GM12878 (cell line): ENCODE results near the gene GPR108. TPM values are rescaled to one million over a fixed set of nuclear protein-coding genes. Genes with fewer than 3 reads are reported as not detected.

ENCODE experiments used
- ATAC-seq: fragments of 200-7000 bp; cut with Tn5 transposase; 3 replicates; pipeline ENCODE4 v1.9.1; 2020; ENCODE audit warnings: mild to moderate bottlenecking, moderate library complexity
- BruUV-seq: library from RNA; stranded (reverse); fragments of 400-500 nt; replicated peaks from 2 replicates; lab custom pipeline; 2021; lab: Mats Ljungman, UMichigan
- CTCF ChIA-PET: fragments of 300-600 bp; sonication (Branson Sonifier 250); formaldehyde crosslinking; extraction: SDS; loops from one replicate; lab custom pipeline; 2021; ENCODE audit warnings: inconsistent platforms; lab: Yijun Ruan, JAX
- POLR2A ChIA-PET: fragments of 350-600 bp; formaldehyde crosslinking; extraction: SDS; loops from one replicate; lab custom pipeline; 2021; ENCODE audit warnings: inconsistent platforms; lab: Charles Lee
- RAD21 ChIA-PET: fragments of 300-600 bp; sonication (Branson Sonifier 250); formaldehyde crosslinking; loops from one replicate; lab custom pipeline; 2023; ENCODE audit warnings: antibody characterized with exemption; ENCODE audit not compliant: unreplicated experiment; lab: Charles Lee
- SMC1A ChIA-PET: fragments of 300-600 bp; sonication (Branson Sonifier 250); formaldehyde crosslinking; loops from one replicate; lab custom pipeline; 2023; ENCODE audit not compliant: unreplicated experiment, uncharacterized antibody; lab: Charles Lee
- DNase-seq: peaks from one replicate; pipeline ENCODE4 v3.0.0-alpha.2; 2011; ENCODE audit warnings: low read depth, low spot score
- FAIRE-seq: peaks from 3 replicates; lab custom pipeline; 2011; peaks lifted over from hg19 to GRCh38; lab: Jason Lieb, UNC
- H2AFZ ChIP-seq: 2 replicates; pipeline ENCODE4 v1.6.0; 2011; ENCODE audit warnings: low read depth, low read length, control low read depth; ENCODE audit not compliant: control insufficient read depth
- H3K27ac ChIP-seq: 2 replicates; pipeline ENCODE4 v1.5.1; 2011; ENCODE audit warnings: control low read depth; ENCODE audit not compliant: control insufficient read depth, insufficient read depth
- H3K27me3 ChIP-seq, 2 experiments: replicated peaks in 1 of 2; 2 replicates each; pipeline versions ENCODE4 v1.6.0 to v1.6.1; 2011; ENCODE audit warnings: low read length in 1 of 2; ENCODE audit not compliant: control insufficient read depth in 2 of 2, insufficient read depth in 2 of 2
- H3K36me3 ChIP-seq, 2 experiments: 2 replicates each; pipeline ENCODE4 v1.5.1; 2011; ENCODE audit warnings: low read length in 1 of 2; ENCODE audit not compliant: control insufficient read depth in 2 of 2, insufficient read depth in 2 of 2
- H3K4me1 ChIP-seq: 2 replicates; pipeline ENCODE4 v1.6.1; 2011; ENCODE audit warnings: mild to moderate bottlenecking, low read length, moderate library complexity, mixed read lengths; ENCODE audit not compliant: control insufficient read depth, insufficient read depth
- H3K4me2 ChIP-seq: 2 replicates; pipeline ENCODE4 v1.6.0; 2011; ENCODE audit warnings: control low read depth; ENCODE audit not compliant: control insufficient read depth, insufficient read depth
- H3K4me3 ChIP-seq: fragments of 200-600 bp; sonication (generic); 2 replicates; pipeline ENCODE4 v1.5.1; 2016
- H3K79me2 ChIP-seq: 2 replicates; pipeline ENCODE4 v1.6.0; 2011; ENCODE audit warnings: low read length; ENCODE audit not compliant: control insufficient read depth, insufficient read depth
- H3K9ac ChIP-seq: 2 replicates; pipeline ENCODE4 v1.8.0; 2011; ENCODE audit warnings: low read length, control low read depth, mixed read lengths; ENCODE audit not compliant: control insufficient read depth, insufficient read depth
- H3K9me3 ChIP-seq: replicated peaks from 3 replicates; pipeline ENCODE4 v1.5.1; 2011; ENCODE audit warnings: mild to moderate bottlenecking, low read length; ENCODE audit not compliant: control insufficient read depth, insufficient read depth
- H4K20me1 ChIP-seq: 2 replicates; pipeline ENCODE4 v1.6.0; 2011; ENCODE audit not compliant: control insufficient read depth, insufficient read depth
- CBX5 ChIP-seq: sonication (generic); IDR thresholded peaks from 2 replicates; pipeline ENCODE4 v1.6.1; 2016; ENCODE audit warnings: low read depth, moderate library complexity, mild to moderate bottlenecking, inconsistent platforms
- IRF3 ChIP-seq: fragments of 450-650 bp; IDR thresholded peaks from 2 replicates; pipeline ENCODE4 v1.6.1; 2014; ENCODE audit warnings: mild to moderate bottlenecking
- IRF5 ChIP-seq: fragments of 450-650 bp; IDR thresholded peaks from 2 replicates; pipeline ENCODE4 v1.6.1; 2017; ENCODE audit warnings: borderline replicate concordance
- JUND ChIP-seq: IDR thresholded peaks from 2 replicates; pipeline ENCODE4 v1.6.1; 2012; ENCODE audit warnings: low read depth, mild to moderate bottlenecking, low read length, improper control_type of control experiment, moderate library complexity
- MLLT1 ChIP-seq: fragments of 450-650 bp; IDR thresholded peaks from 2 replicates; pipeline ENCODE4 v1.6.1; 2016; ENCODE audit warnings: mild to moderate bottlenecking
- NFIC ChIP-seq: IDR thresholded peaks from 2 replicates; pipeline ENCODE4 v1.6.1; 2012; ENCODE audit warnings: low read depth, mild to moderate bottlenecking, inconsistent platforms, low read length, moderate library complexity
- NFYA ChIP-seq: IDR thresholded peaks from 2 replicates; pipeline ENCODE4 v1.6.1; 2011; ENCODE audit warnings: low read depth, mild to moderate bottlenecking, low read length, improper control_type of control experiment, borderline replicate concordance
- NKRF ChIP-seq: fragments of 450-650 bp; conservative IDR thresholded peaks from 2 replicates; pipeline ENCODE4 v1.6.1; 2017; ENCODE audit warnings: mild to moderate bottlenecking, moderate library complexity
- RCOR1 ChIP-seq: conservative IDR thresholded peaks from 2 replicates; pipeline ENCODE4 v1.6.1; 2012; ENCODE audit warnings: low read depth, low read length, improper control_type of control experiment
- SMAD1 ChIP-seq: fragments of 450-650 bp; IDR thresholded peaks from 2 replicates; pipeline ENCODE4 v1.6.1; 2018; ENCODE audit warnings: mild to moderate bottlenecking, low read depth; ENCODE audit not compliant: partially characterized antibody
- TBL1XR1 ChIP-seq: IDR thresholded peaks from 2 replicates; pipeline ENCODE4 v1.6.1; 2012; ENCODE audit warnings: low read depth, low read length, improper control_type of control experiment
- ZNF687 ChIP-seq: fragments of 450-650 bp; IDR thresholded peaks from 2 replicates; pipeline ENCODE4 v1.6.1; 2017; ENCODE audit warnings: mild to moderate bottlenecking, moderate library complexity
- WGBS: methylation state at CpG from one replicate; pipeline ENCODE4 v1.1.6; 2016; ENCODE audit warnings: low lambda C conversion rate; ENCODE audit not compliant: insufficient replicate concordance, insufficient coverage; ENCODE audit errors: missing lambda C conversion rate; 5-methylcytosine and 5-hydroxymethylcytosine counted together
- in situ Hi-C: fragments of 300-500 bp; cut with MboI; formaldehyde crosslinking; loops from 9 replicates; pipeline ENCODE4 v1.14.3; 2018; ENCODE audit warnings: mixed read lengths
- intact Hi-C: fragments of 100-400 bp; cut with micrococcal nuclease; formaldehyde crosslinking; loops from one replicate; pipeline ENCODE4 v1.14.2; 2022; ENCODE audit not compliant: unreplicated experiment
- polyA plus RNA-seq, 11 experiments: library from polyadenylated mRNA; depleted of rRNA in 4 of 11; unstranded in 6 of 11; stranded (reverse) in 5 of 11; fragments of >200 nt; fragmentation: Nextera tagmentation in 4 of 11; fragmentation: Illumina TruSeq in 1 of 11; extraction: Ambion mirVana in 4 of 11; extraction: Trizol in 1 of 11; gene quantifications; 1 replicate in 1 of 11; 2 replicates in 10 of 11; pipeline versions ENCODE4 v1.2.1 to v1.2.3, GENCODE V29; 2011 to 2016; ENCODE audit warnings: inconsistent platforms in 2 of 11, missing spikeins in 2 of 11, low read depth in 1 of 11
- total RNA-seq, 4 experiments: library from RNA; depleted of rRNA in 3 of 4; stranded (reverse); fragments of >200 nt in 3 of 4; fragmentation: Illumina TruSeq in 1 of 4; extraction: Trizol in 1 of 4; gene quantifications; 2 replicates each; pipeline versions ENCODE4 v1.2.1 to v1.2.3, GENCODE V29; 2013 to 2021

Gene GPR108
- total and polyA plus RNA-seq, 10 of the 15 experiments (the other 5 are each of a cell fraction or from before 2014, with no cell fraction given) = 4.4 to 87.2 (median 57.1) TPM

- DNase-seq (no peak), ATAC-seq (no peak), FAIRE-seq (no peak)
- no peaks in the 10 kb centered on the region; the same call in 1 of the 2 replicates for H4K20me1 ChIP-seq
- 98% methylated on average over 4 of the region's 4 CpGs for WGBS
- POLR2A ChIA-PET = interaction anchor here (2.1 kb wide), 1 partner anchor 22 kb away, joined by 10 read pairs; no protein-coding TSS in a partner anchor
- H3K4me2 ChIP-seq = no peak overlapping the region
- BruUV-seq = no TSS peak
- peaks cover 79% of the 10 kb centered on the region for H3K79me2 ChIP-seq
- no peaks in the 10 kb centered on the region for H3K27me3 ChIP-seq
- RAD21 ChIA-PET = interaction anchor here (1.5 kb wide), 1 partner anchor 21 kb away, joined by 11 read pairs; no protein-coding TSS in a partner anchor
- intact Hi-C loops = no loop called here
- peak overlapping the region; percentile 29; the same call in 1 of the 2 replicates for H3K4me3 ChIP-seq
- H3K4me1 ChIP-seq = peaks cover 24% of the 10 kb centered on the region
- H3K27ac ChIP-seq = no peak overlapping the region
- SMC1A ChIA-PET = interaction anchor here (0.6 to 2.6 kb wide), 4 partner anchors 11 to 24 kb away, joined by 3 to 18 read pairs (median 6); no protein-coding TSS in a partner anchor
- TF ChIP-seq RCOR1 = no peak
- TF ChIP-seq ZNF687 = no peak
- no peak for TF ChIP-seq MLLT1
- no peak for TF ChIP-seq TBL1XR1
- TF ChIP-seq IRF3 = no peak
- TF ChIP-seq NFIC = no peak
- no peak for TF ChIP-seq JUND
- TF ChIP-seq NKRF = no peak
- no peak for TF ChIP-seq IRF5
- no peak for TF ChIP-seq CBX5
- TF ChIP-seq SMAD1 = no peak
- TF ChIP-seq NFYA = no peak
- CTCF ChIA-PET = interaction anchor here (1.4 to 1.8 kb wide), 4 partner anchors 10 to 84 kb away, joined by 3 to 7 read pairs (median 4); no protein-coding TSS in a partner anchor
- in situ Hi-C loops = no loop called here
- H3K9ac ChIP-seq = no peak overlapping the region
- H2AFZ ChIP-seq = no peak overlapping the region
- H3K36me3 ChIP-seq = peaks cover 5 to 8% of the 10 kb centered on the region in 2 experiments
- no peaks in the 10 kb centered on the region; the same call in 2 of the 3 replicates for H3K9me3 ChIP-seq
These were observed 41.8 kb upstream of the GPR108 start for GRCh38 chr19:6779206-6779605.
